Subcutaneous adipose tissue (tissue), 4 donors: ENCODE results near the gene IRF5. TPM values are rescaled to one million over a fixed set of nuclear protein-coding genes. Genes with fewer than 3 reads are reported as not detected.

Experiments
- CTCF ChIP-seq: fragments of 450-650 bp; IDR thresholded peaks from one replicate; pipeline ENCODE4 v1.5.1; 2016; ENCODE audit warnings: low read depth, mild to moderate bottlenecking, control low read depth, antibody characterized with exemption, moderate library complexity
- total RNA-seq, 4 donors: library from RNA; depleted of rRNA; stranded (reverse); fragments of >200 nt; gene quantifications; one replicate each; pipeline ENCODE4 v1.1.0, GENCODE V29; 2016

Gene IRF5
- total RNA-seq, 4 donors from 2014 or later: 12.7 to 32.6 (median 18.9) TPM

DNA sequence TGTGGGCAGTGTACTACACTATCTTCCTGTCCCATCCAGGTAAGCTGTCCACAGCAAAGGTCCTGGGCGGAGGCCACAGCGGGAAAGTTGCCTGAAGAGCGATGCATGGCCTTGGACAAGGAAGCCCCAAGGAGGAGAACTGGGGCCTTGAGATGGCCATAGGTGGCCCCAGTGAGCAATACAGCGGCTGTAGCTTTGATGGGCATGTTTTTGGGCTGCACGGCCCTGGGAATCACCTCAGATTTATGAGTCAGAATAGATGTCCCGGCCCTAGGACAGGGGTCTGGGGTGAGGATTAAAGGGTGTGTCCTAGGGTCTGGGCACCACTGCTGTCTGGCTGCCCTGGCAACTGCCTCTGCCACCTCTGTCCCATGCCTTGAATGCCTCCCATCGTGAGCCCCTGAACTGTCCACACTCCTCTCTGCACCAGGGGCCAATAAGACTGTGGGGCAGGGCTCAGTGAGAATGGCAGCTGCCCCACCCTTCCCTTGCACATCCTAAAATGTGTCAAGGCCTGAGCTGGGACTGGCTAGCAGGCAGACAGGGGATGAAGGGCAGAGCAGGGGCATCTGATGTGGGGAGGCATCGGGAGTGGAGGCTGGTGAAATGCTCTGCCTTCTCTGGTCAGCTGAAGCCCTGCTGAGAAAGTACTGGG, 9.4 kb upstream of the IRF5 start:
- TF ChIP-seq CTCF: no peak

- TF ChIP-seq CTCF: no peak
These were observed 8.6 kb upstream of the IRF5 start for GRCh38 chr7:128928882-128929788.

- TF ChIP-seq CTCF: no peak
These were observed 6.4 kb upstream of the IRF5 start for GRCh38 chr7:128931190-128931798.

DNA sequence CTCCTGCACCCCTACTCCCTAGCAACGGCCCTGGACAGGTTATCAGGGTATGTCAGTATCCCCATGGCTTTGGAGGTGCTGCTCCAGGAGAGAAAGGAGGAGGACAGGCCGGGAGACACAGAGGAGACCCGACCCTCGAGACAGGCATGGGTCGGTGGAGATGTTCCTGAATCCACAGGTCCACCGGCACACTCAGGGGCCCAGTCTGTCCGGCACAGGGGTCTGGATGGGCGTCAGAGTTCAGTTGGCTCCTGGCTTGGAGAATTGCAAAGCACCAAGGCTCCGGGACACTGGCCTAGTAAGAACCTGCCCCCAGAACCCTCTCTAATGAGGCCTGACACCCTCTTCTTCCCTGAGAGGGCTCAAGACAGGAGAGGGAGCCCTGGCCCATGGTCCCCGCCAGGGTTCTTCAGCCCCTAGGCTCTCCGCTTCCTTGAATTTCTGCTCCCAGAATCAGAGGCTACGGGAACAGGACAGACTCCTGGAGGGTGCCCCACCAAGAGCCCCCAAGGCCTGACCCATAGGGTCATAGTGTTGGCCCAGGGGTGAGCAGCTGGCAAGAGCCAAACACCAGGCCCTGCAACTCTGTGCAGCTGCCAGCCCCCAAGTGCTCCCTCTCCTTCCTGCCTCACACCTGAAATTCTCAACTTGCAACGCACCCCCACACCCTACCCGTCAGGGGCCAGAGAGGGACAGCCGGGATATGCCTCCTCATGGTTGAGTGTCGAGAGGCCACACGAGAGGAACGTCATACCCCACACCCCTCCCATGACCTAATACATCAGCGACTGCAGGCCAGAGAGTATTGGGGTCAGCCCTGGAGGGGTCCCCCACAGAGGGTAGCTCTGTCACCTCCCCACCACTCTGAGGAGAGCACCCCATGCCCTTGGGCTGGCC, 5.5 kb upstream of the IRF5 start:
- no peak for TF ChIP-seq CTCF

DNA sequence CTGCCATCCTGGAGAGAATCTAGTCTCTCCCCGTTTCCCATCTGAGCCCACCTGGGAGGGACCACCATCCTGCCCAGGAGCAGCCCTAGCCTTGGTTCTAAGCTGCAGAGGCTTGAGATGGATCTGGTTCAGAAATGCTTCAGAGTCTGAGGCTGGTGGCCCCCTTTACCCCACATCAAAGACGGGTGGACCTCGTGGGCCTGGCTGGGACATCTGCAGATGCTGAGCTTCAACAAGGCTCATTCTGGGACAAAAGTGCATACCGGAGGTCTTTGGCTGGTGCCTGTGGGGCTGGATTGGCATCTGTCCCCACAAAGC, 4.9 kb upstream of the IRF5 start:
- TF ChIP-seq CTCF: no peak

GRCh38 chr7:128933180-128933891, 4.4 kb upstream of the IRF5 start:
- no peak for TF ChIP-seq CTCF
